Adipocyte (in vitro differentiated cells): Measurements from ENCODE around the gene MIER2.

ENCODE experiments used
- DNase-seq: peaks from one replicate; pipeline ENCODE4 v3.0.0-alpha.2; 2015; ENCODE audit warnings: low read depth
- H3K27me3 ChIP-seq: replicated peaks from 2 replicates; pipeline ENCODE4 v1.7.0; 2013; ENCODE audit warnings: mild to moderate bottlenecking, low read length, moderate library complexity; ENCODE audit not compliant: control insufficient read depth, insufficient read depth
- H3K36me3 ChIP-seq: 2 replicates; pipeline ENCODE4 v1.7.0; 2013; ENCODE audit warnings: low read length, mild to moderate bottlenecking, moderate library complexity; ENCODE audit not compliant: control insufficient read depth, insufficient read depth, severe bottlenecking
- H3K4me1 ChIP-seq: 2 replicates; pipeline ENCODE4 v1.7.0; 2013; ENCODE audit warnings: mild to moderate bottlenecking, low read length, moderate library complexity; ENCODE audit not compliant: control insufficient read depth, insufficient read depth
- H3K4me3 ChIP-seq: 2 replicates; pipeline ENCODE4 v1.7.0; 2013; ENCODE audit warnings: mild to moderate bottlenecking, low read length, moderate library complexity
- H3K9ac ChIP-seq: 2 replicates; pipeline ENCODE4 v1.7.0; 2013; ENCODE audit warnings: mild to moderate bottlenecking, low read length, moderate library complexity
- H3K9me3 ChIP-seq: 2 replicates; pipeline ENCODE4 v1.7.0; 2013; ENCODE audit warnings: mild to moderate bottlenecking, low read length, moderate library complexity; ENCODE audit not compliant: control insufficient read depth

Gene MIER2

DNA sequence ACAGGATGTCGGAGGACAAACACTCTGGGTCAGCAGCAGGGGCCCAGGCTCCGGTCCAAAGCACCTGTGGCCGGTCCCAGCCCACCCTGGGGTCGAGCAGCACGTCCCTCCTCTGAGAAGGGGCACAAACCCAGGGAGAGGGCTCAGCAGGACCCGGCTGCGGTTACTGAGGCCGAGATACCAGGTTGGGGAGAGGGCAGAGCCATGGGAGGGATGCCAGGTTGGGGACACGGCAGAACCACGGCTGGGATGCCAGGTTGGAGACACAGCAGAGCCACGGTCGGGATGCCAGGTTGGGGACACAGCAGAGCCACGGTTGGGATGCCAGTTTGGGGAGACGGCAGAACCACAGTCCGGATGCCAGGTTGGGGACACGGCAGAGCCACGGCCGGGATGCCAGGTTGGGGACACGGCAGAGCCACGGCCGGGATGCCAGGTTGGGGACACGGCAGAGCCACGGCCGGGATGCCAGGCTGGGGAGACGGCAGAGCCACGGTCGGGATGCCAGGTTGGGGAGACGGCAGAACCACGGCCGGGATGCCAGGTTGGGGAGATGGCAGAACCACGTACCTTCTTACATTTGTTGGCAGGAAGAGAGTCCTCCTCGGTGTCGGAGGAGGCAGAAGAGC is 18.5 kb downstream of the MIER2 start:
- peaks cover 82% of the 10 kb centered on the region for H3K36me3 ChIP-seq
- DNase-seq: no peak
- H3K9ac ChIP-seq: no peak overlapping the region
- no peaks in the 10 kb centered on the region for H3K9me3 ChIP-seq
- H3K4me1 ChIP-seq: no peaks in the 10 kb centered on the region
- no peaks in the 10 kb centered on the region for H3K27me3 ChIP-seq
- no peak overlapping the region for H3K4me3 ChIP-seq

DNA sequence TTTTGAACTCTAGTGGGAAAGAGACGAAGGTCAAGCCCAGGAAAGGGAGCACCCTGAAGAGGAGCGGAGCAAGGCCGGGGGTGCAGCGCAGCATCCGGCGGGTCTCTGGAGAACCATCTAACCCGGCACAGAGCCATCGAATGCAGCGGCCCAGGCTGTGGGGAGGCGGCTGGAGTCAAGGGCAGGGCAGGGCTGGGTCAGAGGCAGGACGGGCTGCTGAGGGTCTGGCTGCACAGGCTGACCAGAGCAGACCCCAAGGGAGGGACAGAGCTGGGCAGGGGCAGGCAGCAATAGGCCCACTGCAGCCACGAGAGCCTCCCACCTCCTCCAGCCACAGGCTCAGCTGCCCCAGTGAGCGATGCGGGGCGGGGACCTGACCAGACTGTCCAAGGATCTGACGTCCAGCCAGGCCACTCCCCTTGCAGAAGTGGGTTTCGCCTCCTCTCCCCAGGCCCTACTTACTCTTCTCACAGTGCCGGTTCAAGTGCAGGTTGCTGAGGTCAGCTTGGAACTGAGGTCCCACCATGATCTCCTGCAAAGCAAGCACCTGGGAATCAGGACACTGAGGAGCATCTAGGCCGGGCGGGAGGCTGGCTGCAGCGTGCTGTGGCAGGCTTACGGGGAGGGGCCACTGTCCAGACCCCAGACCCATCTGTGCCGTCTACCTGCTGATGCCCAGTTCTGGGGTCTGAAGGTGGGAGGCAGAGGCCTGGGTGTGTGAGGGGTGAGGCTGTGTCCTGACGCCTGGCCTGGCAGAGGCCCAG is 19.2 kb downstream of the MIER2 start:
- Histone ChIP-seq H3K9me3 (no peaks in the 10 kb centered on the region), H3K36me3 (peaks cover 82% of the 10 kb centered on the region), H3K9ac (no peak overlapping the region), H3K27me3 (no peaks in the 10 kb centered on the region), H3K4me3 (no peak overlapping the region), H3K4me1 (no peaks in the 10 kb centered on the region)
- no peak for DNase-seq

DNA sequence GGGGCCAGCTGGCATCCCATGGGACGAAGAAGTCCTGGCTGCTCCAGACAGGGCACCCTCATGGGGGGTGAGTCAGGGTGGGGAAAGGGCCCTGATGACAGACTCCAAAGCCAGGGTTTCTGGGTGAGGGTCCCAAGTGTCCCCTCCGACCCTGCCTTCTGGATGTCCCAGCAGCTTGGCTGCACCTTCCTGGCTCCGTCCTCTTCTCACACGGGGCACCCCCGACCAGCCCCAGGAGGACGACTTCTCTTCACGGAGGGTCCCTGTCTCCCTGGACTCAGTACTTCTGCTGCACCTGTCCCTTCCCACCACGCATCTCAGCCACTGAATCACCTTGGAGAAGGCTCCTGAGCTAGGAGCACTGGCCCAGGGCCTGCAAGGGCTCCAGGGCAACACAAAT is 19.9 kb downstream of the MIER2 start:
- H3K9me3 ChIP-seq: no peaks in the 10 kb centered on the region
- no peak for DNase-seq
- no peaks in the 10 kb centered on the region for H3K27me3 ChIP-seq
- H3K4me1 ChIP-seq: no peaks in the 10 kb centered on the region
- H3K36me3 ChIP-seq: peaks cover 81% of the 10 kb centered on the region
- no peak overlapping the region for H3K9ac ChIP-seq
- H3K4me3 ChIP-seq: no peak overlapping the region

DNA sequence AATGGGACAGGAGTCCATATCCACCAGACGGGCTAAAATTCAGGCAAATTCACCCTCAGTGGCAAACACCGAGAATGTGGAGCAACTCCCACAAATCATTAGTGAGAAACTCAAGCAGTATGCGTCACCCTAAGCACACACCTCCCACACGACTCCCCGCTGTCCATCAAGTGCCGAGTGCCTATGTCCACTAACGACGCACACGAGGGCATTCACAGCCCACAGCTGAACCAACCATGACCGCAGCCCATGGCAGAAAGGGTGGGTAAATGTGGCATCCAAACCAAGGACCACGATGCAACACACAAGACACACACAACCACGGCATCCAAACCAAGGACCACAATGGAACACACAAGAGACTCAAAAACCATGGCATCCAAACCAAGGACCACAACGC is 22.0 kb downstream of the MIER2 start:
- Histone ChIP-seq H3K9me3 (no peaks in the 10 kb centered on the region), H3K36me3 (peaks cover 68% of the 10 kb centered on the region)

DNA sequence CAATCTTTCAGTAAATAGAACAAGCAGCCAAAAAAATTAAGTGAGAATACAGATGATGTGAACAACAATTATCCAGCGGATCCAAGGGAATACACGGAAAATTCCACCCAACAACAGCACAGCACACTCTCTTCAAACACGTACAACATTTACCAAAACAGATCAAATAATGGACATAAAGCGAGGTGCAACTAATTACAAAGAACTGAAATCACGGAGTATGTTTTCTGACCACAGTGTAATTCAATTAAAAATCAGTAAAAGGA is 26.2 kb downstream of the MIER2 start:
- Histone ChIP-seq H3K9me3 (no peaks in the 10 kb centered on the region), H3K9ac (no peak overlapping the region), H3K27me3 (no peaks in the 10 kb centered on the region), H3K4me1 (no peaks in the 10 kb centered on the region), H3K36me3 (peaks cover 61% of the 10 kb centered on the region), H3K4me3 (no peak overlapping the region)
- DNase-seq: no peak

More for the DNA sequence above, 22.0 kb downstream of the MIER2 start:
- H3K27me3 ChIP-seq: no peaks in the 10 kb centered on the region
- no peaks in the 10 kb centered on the region for H3K4me1 ChIP-seq
- no peak overlapping the region for H3K9ac ChIP-seq
- no peak overlapping the region for H3K4me3 ChIP-seq
- no peak for DNase-seq

- H3K4me1 ChIP-seq: no peaks in the 10 kb centered on the region
- H3K36me3 ChIP-seq: peaks cover 58% of the 10 kb centered on the region
- no peak overlapping the region for H3K9ac ChIP-seq
- no peak overlapping the region for H3K4me3 ChIP-seq
- no peak for DNase-seq
- no peaks in the 10 kb centered on the region for H3K27me3 ChIP-seq
- no peaks in the 10 kb centered on the region for H3K9me3 ChIP-seq
These were observed 26.7 kb downstream of the MIER2 start for GRCh38 chr19:317710-318508.

DNA sequence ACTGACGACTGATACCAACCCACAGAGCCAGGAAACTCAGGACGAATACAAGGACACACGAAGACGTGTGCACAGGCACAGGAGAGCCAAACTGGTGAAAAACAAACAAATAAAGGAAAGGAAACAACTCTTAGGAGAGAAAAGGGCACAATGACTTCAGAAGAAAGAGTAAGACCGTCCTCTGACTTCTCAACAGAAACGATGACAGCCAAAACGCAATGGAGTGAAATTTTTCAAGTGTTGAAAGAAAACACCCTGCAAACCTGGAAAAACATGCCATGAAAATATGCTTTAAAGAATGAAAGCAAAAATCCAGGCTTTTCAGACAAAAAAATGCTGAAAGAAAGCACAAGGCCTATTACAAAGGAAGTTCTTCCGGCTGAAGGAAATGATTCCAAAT is 28.8 kb downstream of the MIER2 start:
- Histone ChIP-seq H3K36me3 (peaks cover 51% of the 10 kb centered on the region), H3K9me3 (no peaks in the 10 kb centered on the region), H3K4me3 (no peak overlapping the region), H3K4me1 (no peaks in the 10 kb centered on the region), H3K27me3 (no peaks in the 10 kb centered on the region), H3K9ac (no peak overlapping the region)
- no peak for DNase-seq

DNA sequence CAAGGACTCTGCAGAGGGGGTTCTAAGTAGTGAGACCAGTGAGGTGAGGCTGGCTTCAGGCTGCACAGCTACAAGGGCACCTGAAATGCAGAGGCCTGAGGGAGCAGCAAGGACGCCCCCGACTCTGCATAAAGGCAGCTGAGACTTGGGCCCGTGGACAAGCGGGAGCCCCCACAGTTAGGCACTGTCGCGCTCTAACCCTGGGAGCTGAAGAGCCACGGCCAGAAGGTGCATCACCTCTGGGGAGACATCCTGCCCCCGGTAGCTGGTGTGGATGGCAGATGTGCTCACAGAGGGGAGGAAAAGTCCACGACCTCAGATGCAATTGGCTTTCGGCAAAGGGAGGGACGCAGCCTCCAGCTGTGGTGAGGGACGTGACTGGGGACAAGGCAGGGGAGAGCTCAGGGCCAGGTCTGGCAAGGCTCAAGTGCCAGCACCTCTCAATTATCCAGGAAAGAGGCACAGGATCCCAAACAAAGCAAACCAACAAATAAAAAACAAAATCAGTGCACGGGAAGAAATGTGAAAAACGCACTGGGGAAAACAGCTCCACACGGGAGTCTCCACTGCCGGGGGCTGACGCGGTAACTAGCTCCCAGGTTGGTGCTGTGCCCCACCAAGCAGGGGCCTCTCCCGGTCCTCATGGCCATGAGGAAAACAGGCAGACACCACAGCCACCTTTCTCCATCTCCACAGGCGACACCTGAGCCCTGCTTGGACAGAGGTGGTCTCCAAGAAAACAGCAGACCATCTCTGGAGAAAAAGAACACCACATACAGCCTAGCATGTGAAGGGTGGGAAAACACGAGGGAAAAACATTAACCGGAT is 30.4 kb downstream of the MIER2 start:
- H3K27me3 ChIP-seq: no peaks in the 10 kb centered on the region
- no peak overlapping the region for H3K9ac ChIP-seq
- DNase-seq: no peak
- H3K9me3 ChIP-seq: no peaks in the 10 kb centered on the region
- H3K36me3 ChIP-seq: peaks cover 48% of the 10 kb centered on the region
- no peak overlapping the region for H3K4me3 ChIP-seq
- H3K4me1 ChIP-seq: no peaks in the 10 kb centered on the region

DNA sequence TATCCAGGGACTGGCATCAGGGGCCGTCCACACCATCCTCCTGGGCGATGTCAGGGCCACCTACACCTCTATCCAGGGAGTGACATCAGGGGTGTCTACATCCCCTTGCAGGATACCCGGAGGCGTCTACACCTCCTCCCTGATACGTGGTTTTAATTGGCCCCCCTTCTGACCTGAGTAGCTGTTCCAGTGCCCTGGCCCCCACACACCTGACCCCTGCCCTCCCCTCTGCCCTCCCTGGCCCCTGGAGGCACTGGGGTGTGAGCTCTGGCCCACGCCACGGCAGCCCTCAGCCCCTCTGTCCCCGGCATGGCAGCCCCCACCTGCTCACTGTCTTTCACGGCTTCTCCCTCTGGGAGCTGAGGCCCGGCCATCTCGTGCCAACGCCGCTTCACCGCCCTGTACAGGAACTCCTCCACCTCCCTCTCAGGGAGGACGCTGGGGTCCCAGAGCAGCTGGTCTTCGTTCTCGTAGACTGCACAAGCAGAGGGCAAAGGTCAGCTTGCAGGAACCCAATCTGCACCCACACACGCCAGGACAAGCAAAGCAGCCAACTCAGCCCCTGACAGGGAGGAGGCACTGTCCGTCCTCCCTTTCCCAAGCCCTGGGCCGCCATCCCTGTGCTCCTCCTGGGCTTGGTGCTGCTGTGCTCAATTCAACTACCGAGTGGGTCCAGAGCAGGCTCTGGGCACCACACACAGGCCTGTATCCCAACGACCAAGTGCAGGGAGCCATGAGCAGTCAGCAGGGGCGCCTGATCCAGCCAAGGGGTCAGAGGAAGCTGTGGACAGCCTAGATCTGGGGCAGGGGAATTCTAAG is 31.2 kb downstream of the MIER2 start:
- peaks cover 49% of the 10 kb centered on the region for H3K36me3 ChIP-seq
- no peak overlapping the region for H3K4me3 ChIP-seq
- H3K9ac ChIP-seq: no peak overlapping the region
- no peaks in the 10 kb centered on the region for H3K9me3 ChIP-seq
- H3K27me3 ChIP-seq: no peaks in the 10 kb centered on the region
- no peaks in the 10 kb centered on the region for H3K4me1 ChIP-seq
- no peak for DNase-seq

GRCh38 chr19:311813-312261 is 32.8 kb downstream of the MIER2 start:
- Histone ChIP-seq H3K36me3 (peaks cover 59% of the 10 kb centered on the region), H3K27me3 (no peaks in the 10 kb centered on the region), H3K9me3 (no peaks in the 10 kb centered on the region), H3K4me3 (no peak overlapping the region), H3K4me1 (no peaks in the 10 kb centered on the region), H3K9ac (no peak overlapping the region)
- no peak for DNase-seq
